Keratinocyte (primary cell): ENCODE measurements around the gene EFHD1. TPM values are rescaled to one million over a fixed set of nuclear protein-coding genes. Genes with fewer than 3 reads are reported as not detected.

Source experiments
- DNase-seq: peaks from one replicate; pipeline ENCODE4 v3.0.0-alpha.2; 2011; ENCODE audit warnings: low read depth, missing footprints, low spot score
- FAIRE-seq: peaks from 2 replicates; lab custom pipeline; 2011; peaks lifted over from hg19 to GRCh38; lab: Jason Lieb, UNC
- H2AFZ ChIP-seq: 2 replicates; pipeline ENCODE4 v1.6.0; 2012; ENCODE audit warnings: low read length, control low read depth, inconsistent platforms; ENCODE audit not compliant: control insufficient read depth
- H3K27ac ChIP-seq: 2 replicates; pipeline ENCODE4 v1.5.1; 2011; ENCODE audit warnings: low read length; ENCODE audit not compliant: control insufficient read depth, insufficient read depth
- H3K27me3 ChIP-seq: 3 replicates; pipeline ENCODE4 v1.6.0; 2011; ENCODE audit warnings: low read length; ENCODE audit not compliant: control insufficient read depth, insufficient read depth; ENCODE audit errors: extremely low read depth
- H3K36me3 ChIP-seq, 2 experiments: 2 replicates in 1 of 2; 3 replicates in 1 of 2; pipeline ENCODE4 v1.5.1; 2011; ENCODE audit warnings: low read length in 2 of 2, mild to moderate bottlenecking in 1 of 2; ENCODE audit not compliant: control insufficient read depth in 2 of 2, insufficient read depth in 2 of 2; ENCODE audit errors: extremely low read depth in 1 of 2
- H3K4me1 ChIP-seq: 3 replicates; pipeline ENCODE4 v1.5.1; 2011; ENCODE audit warnings: low read length; ENCODE audit not compliant: control insufficient read depth, insufficient read depth; ENCODE audit errors: extremely low read depth
- H3K4me2 ChIP-seq: 3 replicates; pipeline ENCODE4 v1.6.0; 2011; ENCODE audit warnings: low read depth, low read length; ENCODE audit not compliant: control insufficient read depth, insufficient read depth; ENCODE audit errors: extremely low read depth
- H3K4me3 ChIP-seq, 3 experiments: fragments of 200-600 bp in 1 of 3; sonication (generic) in 1 of 3; 2 replicates in 2 of 3; 3 replicates in 1 of 3; pipeline ENCODE4 v1.5.1; 2011 to 2016; ENCODE audit warnings: low read length in 3 of 3, mild to moderate bottlenecking in 3 of 3, control low read depth in 2 of 3, inconsistent platforms in 1 of 3, low read depth in 1 of 3, mixed read lengths in 1 of 3, mixed run types in 1 of 3, moderate library complexity in 1 of 3; ENCODE audit not compliant: control insufficient read depth in 2 of 3, insufficient read depth in 2 of 3; ENCODE audit errors: extremely low read depth in 1 of 3
- H3K79me2 ChIP-seq: 2 replicates; pipeline ENCODE4 v1.6.0; 2012; ENCODE audit warnings: low read length; ENCODE audit not compliant: control insufficient read depth, insufficient read depth
- H3K9ac ChIP-seq: 3 replicates; pipeline ENCODE4 v1.6.0; 2011; ENCODE audit warnings: low read length; ENCODE audit not compliant: control insufficient read depth, insufficient read depth; ENCODE audit errors: extremely low read depth
- H3K9me1 ChIP-seq: 3 replicates; pipeline ENCODE4 v1.6.0; 2011; ENCODE audit warnings: low read length; ENCODE audit not compliant: control insufficient read depth, insufficient read depth; ENCODE audit errors: extremely low read depth
- H3K9me3 ChIP-seq: 2 replicates; pipeline ENCODE4 v1.5.1; 2012; ENCODE audit warnings: low read depth, low read length; ENCODE audit not compliant: control insufficient read depth
- H4K20me1 ChIP-seq: 3 replicates; pipeline ENCODE4 v1.6.0; 2011; ENCODE audit warnings: low read length; ENCODE audit not compliant: control insufficient read depth, insufficient read depth; ENCODE audit errors: extremely low read depth
- CTCF ChIP-seq, 3 experiments: IDR thresholded peaks in 1 of 3; conservative IDR thresholded peaks in 1 of 3; optimal IDR thresholded peaks in 1 of 3; 2 replicates in 2 of 3; 3 replicates in 1 of 3; pipeline versions ENCODE3 to v1.5.1; 2011; ENCODE audit warnings: low read length in 3 of 3, mild to moderate bottlenecking in 3 of 3, moderate library complexity in 2 of 3, control low read depth in 1 of 3, inconsistent platforms in 1 of 3; ENCODE audit not compliant: insufficient read depth in 2 of 3; ENCODE audit errors: extremely low read depth in 1 of 3
- EZH2 ChIP-seq: IDR thresholded peaks from one replicate; pipeline ENCODE4 v1.6.1; 2012; ENCODE audit warnings: inconsistent platforms, mild to moderate bottlenecking, low read length, moderate library complexity
- dilution Hi-C: fragments of 300-500 bp; cut with MboI; formaldehyde crosslinking; loops from one replicate; pipeline ENCODE4 v1.7.0; 2020; ENCODE audit warnings: low sequenced_read_pairs; ENCODE audit not compliant: extremely low pct_ligation_motif_present
- polyA plus RNA-seq, 5 experiments: library from polyadenylated mRNA; depleted of rRNA in 3 of 5; stranded (reverse) in 3 of 5; stranded (forward) in 1 of 5; unstranded in 1 of 5; fragments of >200 nt; gene quantifications; 1 replicate in 1 of 5; 2 replicates in 3 of 5; 3 replicates in 1 of 5; pipeline versions ENCODE4 v1.2.1 to v1.2.3, GENCODE V29; 2011 to 2012; ENCODE audit warnings: missing spikeins in 2 of 5, low read depth in 1 of 5, low replicate concordance in 1 of 5

Gene EFHD1
- polyA plus RNA-seq, 1 donor (not counting 4 experiments of a cell fraction or from before 2014, with no cell fraction given), result not detected

GRCh38 chr2:232621186-232621585, 12.2 kb upstream of the EFHD1 start:
- no peaks in the 10 kb centered on the region for H3K79me2 ChIP-seq
- no peak for DNase-seq
- H2AFZ ChIP-seq, result no peak overlapping the region
- no peak overlapping the region for H3K4me2 ChIP-seq
- H3K36me3 ChIP-seq, result no peaks in the 10 kb centered on the region
- FAIRE-seq, result no peak
- no peaks in the 10 kb centered on the region for H3K9me3 ChIP-seq
- peaks cover 9% of the 10 kb centered on the region for H3K27me3 ChIP-seq
- no peak overlapping the region for H3K4me3 ChIP-seq
- no peak for TF ChIP-seq EZH2
- no peaks in the 10 kb centered on the region for H3K9me1 ChIP-seq
- H3K27ac ChIP-seq, result no peak overlapping the region
- dilution Hi-C loops, result no loop called here
- no peaks in the 10 kb centered on the region for H4K20me1 ChIP-seq
- H3K9ac ChIP-seq, result no peak overlapping the region
- no peaks in the 10 kb centered on the region for H3K4me1 ChIP-seq

DNA sequence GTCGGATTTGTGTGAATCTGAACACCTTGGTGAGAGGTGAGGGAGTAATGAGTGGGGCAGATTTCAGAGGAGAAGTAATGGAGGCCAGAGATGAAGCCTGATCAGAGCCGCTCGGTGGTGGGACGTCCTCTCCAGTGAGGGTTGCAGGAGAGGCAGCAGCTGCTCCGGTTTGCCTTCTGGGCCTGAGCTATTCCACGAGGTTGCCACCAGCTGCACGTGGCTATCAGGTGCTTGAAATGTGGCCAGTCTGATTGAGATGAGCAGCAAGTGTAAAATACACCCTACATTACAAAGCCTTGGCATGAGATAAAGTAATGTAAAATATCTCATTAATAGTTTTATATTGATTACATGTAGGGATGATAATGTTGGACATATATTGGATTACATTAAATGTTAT, 10.8 kb upstream of the EFHD1 start:
- dilution Hi-C loops, result no loop called here
- Histone ChIP-seq H3K9ac (no peak overlapping the region), H2AFZ (no peak overlapping the region), H3K9me3 (no peaks in the 10 kb centered on the region), H3K27me3 (peaks cover 9% of the 10 kb centered on the region), H4K20me1 (no peaks in the 10 kb centered on the region), H3K4me1 (no peaks in the 10 kb centered on the region), H3K4me3 (no peak overlapping the region), H3K36me3 (no peaks in the 10 kb centered on the region), H3K9me1 (no peaks in the 10 kb centered on the region), H3K79me2 (no peaks in the 10 kb centered on the region), H3K27ac (no peak overlapping the region), H3K4me2 (no peak overlapping the region)
- DNase-seq (no peak), FAIRE-seq (no peak)
- TF ChIP-seq CTCF (optimal IDR thresholded peaks at IDR 0.05 in 1 of 3, IDR thresholded peaks at IDR 0.05 in 1 of 3, conservative IDR thresholded peaks at IDR 0.05 in 1 of 3; ENCODE audit: extremely low read depth in 1 of 3, insufficient read depth in 2 of 3, low read length in 3 of 3) (no peak), EZH2 (no peak)
